Hepatocyte (in vitro differentiated cells): ENCODE data around the gene ABI1. TPM values are rescaled to one million over a fixed set of nuclear protein-coding genes. Genes with fewer than 3 reads are reported as not detected.
A peak's percentile ranks its signal among the peaks of the same experiment; 100 is the strongest.
"Not testable (repeated sequence)": the region's sequence is repeated elsewhere in the genome, so short reads cannot be mapped to it uniquely, and the experiment has no call there.

Source experiments
- DNase-seq: peaks from one replicate; pipeline ENCODE4 v3.0.0-alpha.2; 2016; ENCODE audit warnings: low spot score
- H2AFZ ChIP-seq: fragments of 200-600 bp; sonication (generic); 2 replicates; pipeline ENCODE4 v1.6.0; 2016; ENCODE audit warnings: antibody characterized with exemption, mild to moderate bottlenecking
- H3K27ac ChIP-seq: fragments of 200-600 bp; sonication (generic); 2 replicates; pipeline ENCODE4 v1.5.1; 2016; ENCODE audit warnings: mild to moderate bottlenecking
- H3K27me3 ChIP-seq: fragments of 200-600 bp; sonication (generic); 2 replicates; pipeline ENCODE4 v1.6.1; 2016
- H3K36me3 ChIP-seq: fragments of 200-600 bp; sonication (generic); replicated peaks from 2 replicates; pipeline ENCODE4 v1.5.1; 2016; ENCODE audit warnings: low read depth; ENCODE audit not compliant: insufficient read depth
- H3K4me1 ChIP-seq: fragments of 200-600 bp; sonication (generic); 2 replicates; pipeline ENCODE4 v1.5.1; 2016; ENCODE audit warnings: mild to moderate bottlenecking, moderate library complexity; ENCODE audit not compliant: insufficient read depth
- H3K4me2 ChIP-seq: fragments of 200-600 bp; sonication (generic); 2 replicates; pipeline ENCODE4 v1.6.0; 2016
- H3K4me3 ChIP-seq: fragments of 200-600 bp; sonication (generic); 2 replicates; pipeline ENCODE4 v1.5.1; 2016; ENCODE audit warnings: mild to moderate bottlenecking
- H3K79me2 ChIP-seq: fragments of 200-600 bp; sonication (generic); 2 replicates; pipeline ENCODE4 v1.6.0; 2017; ENCODE audit warnings: mild to moderate bottlenecking
- H3K9me2 ChIP-seq: fragments of 200-600 bp; sonication (generic); replicated peaks from 2 replicates; pipeline ENCODE4 v1.6.0; 2017; ENCODE audit warnings: mild to moderate bottlenecking; ENCODE audit not compliant: insufficient read depth
- H3K9me3 ChIP-seq: fragments of 200-600 bp; sonication (generic); 2 replicates; pipeline ENCODE4 v1.5.1; 2016; ENCODE audit warnings: low read depth, mild to moderate bottlenecking
- H4K20me1 ChIP-seq: fragments of 200-600 bp; sonication (generic); 2 replicates; pipeline ENCODE4 v1.6.0; 2016; ENCODE audit warnings: mild to moderate bottlenecking; ENCODE audit not compliant: insufficient read depth, poor library complexity, severe bottlenecking
- EZH2 ChIP-seq: fragments of 200-600 bp; sonication (generic); IDR thresholded peaks from 2 replicates; pipeline ENCODE4 v1.6.1; 2016; ENCODE audit warnings: antibody characterized with exemption, mild to moderate bottlenecking, borderline replicate concordance
- EZH2phosphoT487 ChIP-seq: fragments of 200-600 bp; sonication (generic); IDR thresholded peaks from one replicate; pipeline ENCODE4 v1.6.1; 2018; ENCODE audit warnings: antibody characterized with exemption, mild to moderate bottlenecking, low read depth, moderate library complexity; ENCODE audit not compliant: unreplicated experiment, severe bottlenecking
- WGBS: methylation state at CpG from one replicate; pipeline ENCODE4 v1.1.6; 2016; ENCODE audit warnings: low lambda C conversion rate; ENCODE audit errors: missing lambda C conversion rate; 5-methylcytosine and 5-hydroxymethylcytosine counted together
- polyA plus RNA-seq: library from polyadenylated mRNA; unstranded; fragments of >200 nt; fragmentation: Nextera tagmentation; extraction: Ambion mirVana; gene quantifications from 2 replicates; pipeline ENCODE4 v1.2.1, GENCODE V29; 2016
- total RNA-seq: library from RNA; depleted of rRNA; stranded (reverse); fragments of >200 nt; gene quantifications from 2 replicates; pipeline ENCODE4 v1.2.3, GENCODE V29; 2014
- TF ChIP-seq, protein P1 (sequence below): fragments of 200-600 bp; sonication (generic); IDR thresholded peaks from 2 replicates; pipeline ENCODE4 v1.5.1; 2016; ENCODE audit warnings: antibody characterized with exemption, mild to moderate bottlenecking; ENCODE audit not compliant: poor library complexity

Gene ABI1
- total and polyA plus RNA-seq, 2 experiments from 2014 or later = 30.5 to 46.1 TPM

DNA sequence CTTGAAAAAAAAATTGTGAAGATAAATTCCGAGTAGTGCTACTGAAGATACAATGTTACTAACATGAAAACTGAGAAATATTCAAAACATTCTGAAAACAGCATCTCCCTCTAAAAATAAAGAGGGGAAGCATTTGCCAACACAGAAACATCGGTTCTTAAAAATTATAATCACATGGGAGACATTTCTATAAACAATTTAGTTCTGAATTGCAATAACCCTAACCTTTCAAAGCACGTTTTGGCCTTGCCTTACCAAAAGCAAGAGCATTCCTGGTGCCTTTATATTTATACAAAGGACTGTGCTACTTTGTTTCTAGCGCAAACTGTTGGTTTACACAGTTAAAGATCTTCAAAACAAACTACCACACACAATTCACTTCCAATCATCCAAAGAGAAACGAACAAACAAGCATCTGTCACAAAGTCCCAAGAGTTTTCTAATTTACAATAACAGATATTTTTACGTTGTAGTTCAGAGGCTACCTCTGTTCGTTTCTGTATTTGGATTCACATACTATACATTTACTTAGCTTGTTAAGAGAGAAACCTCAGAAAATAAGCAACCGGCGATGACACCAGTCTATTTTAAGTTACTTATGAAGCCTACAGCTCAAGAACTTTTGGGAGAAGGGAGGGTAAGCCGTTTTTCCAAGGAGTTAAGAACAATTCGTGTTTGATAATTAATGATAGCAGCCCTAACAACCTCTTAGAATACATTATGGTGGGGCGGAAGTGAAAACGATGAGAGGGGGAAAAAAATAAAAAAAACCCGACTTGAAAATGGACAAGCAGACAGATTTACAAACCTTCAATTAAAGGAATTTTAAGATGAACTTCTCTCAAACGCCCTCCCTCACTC is 1.3 kb downstream of the ABI1 start:
- Histone ChIP-seq H3K36me3 (no peaks in the 10 kb centered on the region), H3K4me2 (peak overlapping the region; percentile 79), H3K9me2 (no peaks in the 10 kb centered on the region), H3K79me2 (peaks cover 58% of the 10 kb centered on the region), H4K20me1 (peaks cover 32% of the 10 kb centered on the region), H3K9me3 (no peaks in the 10 kb centered on the region), H3K4me1 (peaks cover 24% of the 10 kb centered on the region), H2AFZ (peak overlapping the region; percentile 74), H3K27me3 (no peaks in the 10 kb centered on the region), H3K4me3 (peak overlapping the region; percentile 95), H3K27ac (peak overlapping the region; percentile 93)
- 4% methylated on average over 15 of the region's 15 CpGs for WGBS
- peak; percentile 13 for DNase-seq
- TF ChIP-seq EZH2phosphoT487 = no peak
- TF ChIP-seq EZH2 = no peak
- TF ChIP-seq, protein P1, sequence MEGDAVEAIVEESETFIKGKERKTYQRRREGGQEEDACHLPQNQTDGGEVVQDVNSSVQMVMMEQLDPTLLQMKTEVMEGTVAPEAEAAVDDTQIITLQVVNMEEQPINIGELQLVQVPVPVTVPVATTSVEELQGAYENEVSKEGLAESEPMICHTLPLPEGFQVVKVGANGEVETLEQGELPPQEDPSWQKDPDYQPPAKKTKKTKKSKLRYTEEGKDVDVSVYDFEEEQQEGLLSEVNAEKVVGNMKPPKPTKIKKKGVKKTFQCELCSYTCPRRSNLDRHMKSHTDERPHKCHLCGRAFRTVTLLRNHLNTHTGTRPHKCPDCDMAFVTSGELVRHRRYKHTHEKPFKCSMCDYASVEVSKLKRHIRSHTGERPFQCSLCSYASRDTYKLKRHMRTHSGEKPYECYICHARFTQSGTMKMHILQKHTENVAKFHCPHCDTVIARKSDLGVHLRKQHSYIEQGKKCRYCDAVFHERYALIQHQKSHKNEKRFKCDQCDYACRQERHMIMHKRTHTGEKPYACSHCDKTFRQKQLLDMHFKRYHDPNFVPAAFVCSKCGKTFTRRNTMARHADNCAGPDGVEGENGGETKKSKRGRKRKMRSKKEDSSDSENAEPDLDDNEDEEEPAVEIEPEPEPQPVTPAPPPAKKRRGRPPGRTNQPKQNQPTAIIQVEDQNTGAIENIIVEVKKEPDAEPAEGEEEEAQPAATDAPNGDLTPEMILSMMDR = no peak

DNA sequence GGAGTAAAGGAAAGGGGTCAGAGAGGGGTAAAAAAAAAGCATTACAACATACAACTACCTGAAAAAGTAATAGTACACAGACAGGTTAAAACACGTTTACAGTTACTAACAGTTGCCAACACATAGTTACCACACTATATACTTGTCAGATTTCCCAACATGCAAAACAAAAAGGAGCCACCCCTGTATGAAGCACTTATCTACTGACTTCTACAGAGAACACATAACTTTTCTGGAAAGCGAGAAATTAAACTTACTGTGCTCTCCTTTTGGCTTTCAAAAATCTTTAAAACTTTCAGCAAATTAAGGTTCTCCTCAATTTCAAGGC is 2.1 kb downstream of the ABI1 start:
- H3K79me2 ChIP-seq = peaks cover 66% of the 10 kb centered on the region
- H4K20me1 ChIP-seq = peaks cover 38% of the 10 kb centered on the region
- H2AFZ ChIP-seq = no peak overlapping the region
- no peak for TF ChIP-seq EZH2phosphoT487
- no peak for TF ChIP-seq EZH2
- TF ChIP-seq, protein P1 = no peak
- no peaks in the 10 kb centered on the region for H3K36me3 ChIP-seq
- H3K4me3 ChIP-seq = peak overlapping the region; percentile 95
- H3K4me2 ChIP-seq = peak overlapping the region; percentile 79
- no peaks in the 10 kb centered on the region for H3K9me3 ChIP-seq
- 44% methylated on average over 2 of the region's 2 CpGs for WGBS
- H3K27me3 ChIP-seq = no peaks in the 10 kb centered on the region
- H3K27ac ChIP-seq = peak overlapping the region; percentile 93
- no peaks in the 10 kb centered on the region for H3K9me2 ChIP-seq
- peaks cover 30% of the 10 kb centered on the region for H3K4me1 ChIP-seq
- no peak for DNase-seq

DNA sequence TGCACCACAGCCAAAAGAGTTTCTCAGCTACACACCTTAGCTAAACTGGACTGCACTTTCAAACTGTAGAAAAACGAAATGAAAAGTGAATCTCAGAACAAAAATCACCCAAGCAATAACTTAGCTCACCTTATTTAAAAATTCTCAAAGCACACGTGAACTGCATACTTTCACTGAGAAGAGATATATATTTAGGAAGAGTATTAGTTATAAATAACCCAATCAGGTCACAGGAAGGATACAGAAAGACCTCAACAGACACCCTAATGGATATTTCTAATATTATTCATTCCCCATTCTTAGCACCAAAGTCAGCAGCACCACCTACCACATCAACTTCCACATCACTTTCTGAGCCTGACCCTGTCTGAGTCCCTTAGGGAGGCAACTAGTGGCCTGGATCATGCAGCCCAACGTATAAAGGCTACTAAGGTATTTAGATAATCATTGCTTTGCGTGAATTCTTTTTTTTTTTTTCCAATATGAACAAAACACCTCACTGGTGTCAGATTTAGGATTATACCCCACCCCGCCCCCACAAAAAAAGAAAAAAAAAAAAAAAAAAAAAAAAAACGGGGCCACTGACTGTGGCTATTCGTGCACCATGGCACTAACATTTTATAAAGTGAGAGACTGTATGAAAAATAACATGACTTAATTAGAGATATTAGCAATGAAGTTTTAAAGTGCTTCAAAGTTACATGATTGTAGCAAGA is 2.6 kb downstream of the ABI1 start:
- peak overlapping the region; percentile 79 for H3K4me2 ChIP-seq
- peak; percentile 10 for DNase-seq
- no peaks in the 10 kb centered on the region for H3K9me3 ChIP-seq
- H3K4me3 ChIP-seq = peak overlapping the region; percentile 95
- H3K9me2 ChIP-seq = no peaks in the 10 kb centered on the region
- no peak overlapping the region for H2AFZ ChIP-seq
- H3K27me3 ChIP-seq = no peaks in the 10 kb centered on the region
- H4K20me1 ChIP-seq = peaks cover 40% of the 10 kb centered on the region
- no peaks in the 10 kb centered on the region for H3K36me3 ChIP-seq
- WGBS = 60% methylated on average over 7 of the region's 7 CpGs
- TF ChIP-seq, protein P1 = no peak
- no peak for TF ChIP-seq EZH2
- no peak for TF ChIP-seq EZH2phosphoT487
- H3K79me2 ChIP-seq = peaks cover 71% of the 10 kb centered on the region
- H3K27ac ChIP-seq = peak overlapping the region; percentile 93
- H3K4me1 ChIP-seq = peaks cover 30% of the 10 kb centered on the region

DNA sequence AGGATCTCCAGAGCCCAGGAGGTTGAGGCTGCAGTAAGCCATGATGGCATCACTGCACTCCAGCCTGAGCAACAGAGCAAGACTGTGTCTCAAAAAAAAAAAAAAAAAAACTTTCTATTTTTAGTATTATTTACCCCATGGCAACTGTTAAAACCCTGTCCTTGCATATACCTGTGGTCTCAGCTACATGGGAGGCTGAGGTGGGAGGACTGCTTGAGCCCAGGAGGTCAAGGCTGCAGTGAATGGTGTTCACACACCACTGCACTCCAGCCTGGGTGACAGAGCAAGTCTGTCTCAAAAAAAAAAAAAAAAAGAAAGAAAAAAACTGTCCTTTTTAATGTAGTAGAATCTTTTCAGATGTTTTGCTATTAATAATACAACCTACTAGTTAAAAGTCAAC is 3.2 kb downstream of the ABI1 start:
- H3K27me3 ChIP-seq, H3K36me3 ChIP-seq, H3K9me2 ChIP-seq, H3K27ac ChIP-seq, DNase-seq, H3K9me3 ChIP-seq, H3K4me3 ChIP-seq, H2AFZ ChIP-seq: not testable (repeated sequence)
- peaks cover 40% of the 10 kb centered on the region for H4K20me1 ChIP-seq
- H3K79me2 ChIP-seq = peaks cover 77% of the 10 kb centered on the region
- peak overlapping the region; percentile 79 for H3K4me2 ChIP-seq
- H3K4me1 ChIP-seq = peaks cover 30% of the 10 kb centered on the region
